OCI-LY7 (cell line): ENCODE measurements around the gene TBL1Y. TPM values are rescaled to one million over a fixed set of nuclear protein-coding genes. Genes with fewer than 3 reads are reported as not detected.

Experiments used
- BruUV-seq: library from RNA; stranded (reverse); fragments of 400-500 nt; replicated peaks from 2 replicates; lab custom pipeline; 2021; lab: Mats Ljungman, UMichigan
- CTCF ChIA-PET: fragments of 300-600 bp; sonication (Branson Sonifier 250); formaldehyde crosslinking; loops from one replicate; lab custom pipeline; 2022; ENCODE audit warnings: antibody characterized with exemption; ENCODE audit not compliant: unreplicated experiment; lab: Charles Lee
- POLR2A ChIA-PET: fragments of 300-600 bp; sonication (Branson Sonifier 250); formaldehyde crosslinking; loops from one replicate; lab custom pipeline; 2022; ENCODE audit warnings: antibody characterized with exemption; lab: Charles Lee
- DNase-seq: peaks from one replicate; pipeline ENCODE4 v3.0.0-alpha.2; 2015; ENCODE audit warnings: low spot score
- H2AFZ ChIP-seq: fragments of 200-600 bp; sonication (generic), shearing (Covaris generic); 2 replicates; pipeline ENCODE4 v1.6.1; 2014; ENCODE audit warnings: mild to moderate bottlenecking, antibody characterized with exemption, low read length, moderate library complexity
- H3K27ac ChIP-seq: fragments of 200-600 bp; sonication (generic); 2 replicates; pipeline ENCODE4 v1.5.1; 2014; ENCODE audit warnings: mixed run types, low read depth, mild to moderate bottlenecking, moderate library complexity, low read length, inconsistent platforms; ENCODE audit not compliant: poor library complexity, severe bottlenecking
- H3K36me3 ChIP-seq: fragments of 200-600 bp; sonication (generic); 2 replicates; pipeline ENCODE4 v1.6.1; 2014; ENCODE audit warnings: mild to moderate bottlenecking, antibody characterized with exemption, low read length, moderate library complexity, mixed read lengths; ENCODE audit not compliant: insufficient read depth
- H3K4me1 ChIP-seq: fragments of 200-600 bp; sonication (generic); 2 replicates; pipeline ENCODE4 v1.5.1; 2014; ENCODE audit warnings: mild to moderate bottlenecking, low read length; ENCODE audit not compliant: insufficient read depth, poor library complexity, severe bottlenecking
- H3K4me2 ChIP-seq: fragments of 200-600 bp; sonication (generic); 2 replicates; pipeline ENCODE4 v1.6.1; 2014; ENCODE audit warnings: mild to moderate bottlenecking, low read length
- H3K4me3 ChIP-seq: fragments of 200-600 bp; sonication (generic); 2 replicates; pipeline ENCODE4 v1.5.1; 2014; ENCODE audit warnings: mild to moderate bottlenecking, low read depth, low read length; ENCODE audit not compliant: poor library complexity, severe bottlenecking
- H3K79me2 ChIP-seq: fragments of 200-600 bp; sonication (generic); 2 replicates; pipeline ENCODE4 v1.6.1; 2016; ENCODE audit warnings: low read depth, mild to moderate bottlenecking, low read length, moderate library complexity, mixed read lengths; ENCODE audit not compliant: insufficient read depth
- H3K9me2 ChIP-seq: fragments of 200-600 bp; sonication (generic); 2 replicates; pipeline ENCODE4 v1.6.1; 2016; ENCODE audit warnings: mild to moderate bottlenecking, low read length, mixed read lengths; ENCODE audit not compliant: insufficient read depth
- H3K9me3 ChIP-seq: fragments of 200-600 bp; sonication (generic); 2 replicates; pipeline ENCODE4 v1.6.1; 2014; ENCODE audit warnings: mild to moderate bottlenecking, mixed run types, low read length, mixed read lengths
- H4K20me1 ChIP-seq: fragments of 200-600 bp; sonication (generic); 2 replicates; pipeline ENCODE4 v1.6.1; 2014; ENCODE audit warnings: mild to moderate bottlenecking, antibody characterized with exemption, low read length, moderate library complexity, mixed read lengths; ENCODE audit not compliant: insufficient read depth
- CTCF ChIP-seq: fragments of 200-600 bp; sonication (generic); conservative IDR thresholded peaks from 2 replicates; pipeline ENCODE4 v1.5.1; 2014; ENCODE audit warnings: mild to moderate bottlenecking, antibody characterized with exemption, low read length, moderate library complexity, mixed read lengths
- EZH2phosphoT487 ChIP-seq: fragments of 200-600 bp; sonication (generic); IDR thresholded peaks from 2 replicates; pipeline ENCODE4 v1.6.1; 2018; ENCODE audit warnings: low read depth, borderline replicate concordance, mild to moderate bottlenecking, mixed run types, antibody characterized with exemption, low read length, moderate library complexity, mixed read lengths
- intact Hi-C: fragments of 100-400 bp; cut with micrococcal nuclease; formaldehyde crosslinking; loops from one replicate; pipeline ENCODE4 v1.10.0; 2022; ENCODE audit not compliant: unreplicated experiment
- total RNA-seq, 2 experiments: library from RNA; depleted of rRNA in 1 of 2; stranded (reverse); fragments of >200 nt in 1 of 2; shearing (Covaris generic) in 1 of 2; gene quantifications; 2 replicates each; pipeline ENCODE4 v1.2.3, GENCODE V29; 2014 to 2022

The TBL1Y gene
- total RNA-seq, 2 experiments from 2014 or later, result 16.3 to 20.3 TPM

GRCh38 chrY:7097021-7097420 is 186.5 kb downstream of the TBL1Y start:
- no peaks in the 10 kb centered on the region for H3K4me1 ChIP-seq
- no peaks in the 10 kb centered on the region for H3K9me3 ChIP-seq
- CTCF ChIA-PET, result no interaction called here
- H3K4me2 ChIP-seq, result no peak overlapping the region
- no peaks in the 10 kb centered on the region for H3K9me2 ChIP-seq
- H3K79me2 ChIP-seq, result no peaks in the 10 kb centered on the region
- no peak for DNase-seq
- POLR2A ChIA-PET, result interaction anchor here (1.4 kb wide), 1 partner anchor 10 kb away, joined by 4 read pairs; no protein-coding TSS in a partner anchor
- no peak for TF ChIP-seq EZH2phosphoT487
- no peak for TF ChIP-seq CTCF
- no peak overlapping the region for H2AFZ ChIP-seq
- intact Hi-C loops, result no loop called here
- H3K36me3 ChIP-seq, result no peaks in the 10 kb centered on the region; the same call in 1 of the 2 replicates
- H3K27ac ChIP-seq, result no peak overlapping the region
- no peaks in the 10 kb centered on the region for H4K20me1 ChIP-seq
- H3K4me3 ChIP-seq, result no peak overlapping the region
- BruUV-seq, result no TSS peak

DNA sequence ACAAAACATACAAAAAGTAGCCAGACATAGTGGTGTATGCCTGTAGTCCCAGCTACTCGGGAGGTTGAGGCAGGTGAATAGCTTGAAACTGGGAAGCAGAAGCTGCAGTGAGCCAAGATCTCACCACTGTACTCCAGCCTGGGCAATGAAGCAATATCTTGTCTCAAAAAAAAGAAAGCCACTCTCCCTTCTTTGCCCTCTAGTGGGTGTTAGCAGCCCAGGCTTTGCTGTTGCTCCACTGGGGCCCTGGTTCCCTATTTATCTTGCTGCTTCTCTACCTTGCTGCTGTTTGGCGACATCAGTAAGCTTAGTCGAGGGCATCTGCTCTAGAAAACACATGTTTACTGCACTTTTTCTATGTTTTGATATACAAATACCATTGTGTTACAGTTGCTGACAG is 189.2 kb downstream of the TBL1Y start:
- H3K9me2 ChIP-seq, result no peaks in the 10 kb centered on the region
- H3K4me1 ChIP-seq, result no peaks in the 10 kb centered on the region
- H3K27ac ChIP-seq, result no peak overlapping the region
- ChIA-PET POLR2A (interaction anchor here (0.6 to 1.3 kb wide), 4 partner anchors 12 to 26 kb away, joined by 3 to 5 read pairs (median 4); no protein-coding TSS in a partner anchor), CTCF (no interaction called here)
- intact Hi-C loops, result no loop called here
- DNase-seq, result peak; percentile 5
- H3K4me2 ChIP-seq, result no peak overlapping the region
- H3K79me2 ChIP-seq, result no peaks in the 10 kb centered on the region
- BruUV-seq, result no TSS peak
- no peaks in the 10 kb centered on the region for H4K20me1 ChIP-seq
- H3K9me3 ChIP-seq, result no peaks in the 10 kb centered on the region
- H2AFZ ChIP-seq, result no peak overlapping the region
- no peak for TF ChIP-seq EZH2phosphoT487
- TF ChIP-seq CTCF, result 0 out of 2 replicates have a peak, but pooled peaks have one; percentile 16
- no peaks in the 10 kb centered on the region; the same call in 1 of the 2 replicates for H3K36me3 ChIP-seq
- no peak overlapping the region for H3K4me3 ChIP-seq

DNA sequence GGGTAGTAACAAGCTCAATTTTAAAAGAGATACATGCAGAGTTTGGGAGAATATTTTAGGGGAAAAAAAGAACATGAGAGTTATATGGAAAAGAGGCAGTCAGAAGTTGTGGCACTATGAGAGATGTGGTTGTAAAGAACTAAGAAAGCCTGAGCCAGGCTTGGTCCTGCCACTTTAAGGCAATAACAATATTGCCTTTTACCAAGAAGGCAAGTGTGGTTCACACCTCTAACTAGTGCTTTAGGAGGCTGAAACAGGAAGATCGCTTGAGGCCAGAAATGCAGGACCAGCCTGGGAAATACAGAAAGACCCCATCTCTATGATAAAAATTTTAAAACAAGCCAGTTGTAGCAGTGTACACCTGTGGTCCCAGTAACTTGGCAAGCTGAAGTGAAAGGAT is 192.2 kb downstream of the TBL1Y start:
- TF ChIP-seq EZH2phosphoT487 (no peak), CTCF (no peak)
- BruUV-seq, result no TSS peak
- no peak for DNase-seq
- Histone ChIP-seq H3K36me3 (no peaks in the 10 kb centered on the region; the same call in 1 of the 2 replicates), H3K79me2 (no peaks in the 10 kb centered on the region), H3K4me2 (no peak overlapping the region), H3K4me3 (no peak overlapping the region), H3K9me2 (no peaks in the 10 kb centered on the region), H4K20me1 (no peaks in the 10 kb centered on the region), H2AFZ (no peak overlapping the region), H3K9me3 (no peaks in the 10 kb centered on the region), H3K4me1 (peaks cover 19% of the 10 kb centered on the region), H3K27ac (no peak overlapping the region)
- intact Hi-C loops, result no loop called here
- ChIA-PET POLR2A (no interaction called here), CTCF (no interaction called here)
